ENCODE results near the gene SF3B2. TPM values are rescaled to one million over a fixed set of nuclear protein-coding genes. Genes with fewer than 3 reads are reported as not detected.

SF3B2 gene
- total RNA-seq, 1 experiment from 2014 or later: 300 TPM

DNA sequence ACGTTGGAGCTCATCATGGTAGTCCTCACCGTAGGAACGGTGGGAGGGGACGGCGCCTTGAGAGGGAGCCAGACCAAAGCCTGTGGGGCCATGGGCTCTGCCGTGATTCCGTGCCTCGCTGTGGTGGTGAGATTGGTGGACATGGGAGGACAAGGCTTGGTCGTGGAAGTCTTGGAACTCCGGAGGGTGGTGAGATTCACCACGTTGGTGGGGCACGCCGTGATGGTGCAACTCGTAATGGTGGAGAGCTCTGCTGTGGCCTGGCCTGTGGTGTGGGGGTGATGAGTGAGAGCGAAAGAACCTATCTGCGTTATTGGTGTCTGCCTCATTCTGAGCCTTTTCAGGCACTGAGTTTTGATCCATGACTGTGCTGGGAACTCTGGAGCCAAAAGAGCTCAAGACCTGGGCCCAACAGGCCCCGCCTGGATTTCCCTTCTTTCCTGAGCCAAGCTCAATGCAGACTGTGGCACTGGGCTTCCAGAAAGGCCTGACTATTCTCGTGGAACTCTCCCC is 26.1 kb upstream of the SF3B2 start, which contains the start of gene CATSPER1:
TSS of gene CATSPER1 (minus strand) at position 463 of the 513 bp plus-strand sequence. CDS start at position 363, 100 bp downstream.
- no peak within 1 kb of the TSS for H3K4me2 ChIP-seq (ENCODE audit: low read length)
- no peaks in the 10 kb centered on the region for H3K9me2 ChIP-seq (ENCODE audit: insufficient read depth)
- H3K36me3 ChIP-seq (ENCODE audit: control insufficient read depth in 1 of 2, insufficient read depth in 2 of 2, low read length in 2 of 2): no peaks in the 10 kb centered on the region
- ChIA-PET POLR2A (no interaction called here), RAD21 (ENCODE audit: low non-redundant PET in 1 of 2, low total read pairs in 2 of 2, uncharacterized antibody in 2 of 2, unreplicated experiment in 2 of 2) (no interaction called here), CTCF (interaction anchor here (1.4 kb wide), 1 partner anchor 19 kb away, joined by 6 read pairs; no protein-coding TSS in a partner anchor)
- H2AFZ ChIP-seq (ENCODE audit: low read depth, low read length, poor library complexity, severe bottlenecking): no peak within 1 kb of the TSS
- no peaks in the 10 kb centered on the region for H3K9me3 ChIP-seq (ENCODE audit: control insufficient read depth in 1 of 2, insufficient read depth in 1 of 2, low read depth in 1 of 2, low read length in 2 of 2)
- BruUV-seq (replicated peaks): no TSS peak
- H3K4me1 ChIP-seq (ENCODE audit: control insufficient read depth in 1 of 2, insufficient read depth in 2 of 2, low read length in 2 of 2): peaks cover 11 to 19% of the 10 kb centered on the region in 2 experiments
- intact Hi-C loops (cut with micrococcal nuclease): no loop called here
- ATAC-seq (no peak), DNase-seq (ENCODE audit: low read depth, low spot score) (no peak)
- H3K9ac ChIP-seq (ENCODE audit: low read length): no peak within 1 kb of the TSS
- H4K20me1 ChIP-seq (ENCODE audit: insufficient read depth): no peaks in the 10 kb centered on the region
- H3K27ac ChIP-seq (ENCODE audit: low read depth, low read length): no peak within 1 kb of the TSS
- H3K79me2 ChIP-seq (ENCODE audit: insufficient read depth, low read length): no peaks in the 10 kb centered on the region
- H3K27me3 ChIP-seq (ENCODE audit: insufficient read depth, low read length): no peaks in the 10 kb centered on the region
- H3K4me3 ChIP-seq (replicated peaks in 1 of 2; ENCODE audit: low read depth in 1 of 2, low read length in 2 of 2): no peak within 1 kb of the TSS
- TF ChIP-seq TCF7L2 (IDR thresholded peaks at IDR 0.05; ENCODE audit: borderline replicate concordance, extremely low read depth, insufficient read depth, insufficient read length): no peak
- TF ChIP-seq POLR2A (IDR thresholded peaks at IDR 0.05; ENCODE audit: borderline replicate concordance, extremely low read depth, insufficient read depth, insufficient read length): no peak
- no peak for TF ChIP-seq SP1 (IDR thresholded peaks at IDR 0.05; ENCODE audit: low read depth)
- no peak for TF ChIP-seq POLR2AphosphoS5 (IDR thresholded peaks at IDR 0.05; ENCODE audit: low read depth, low read length)

GRCh38 chr11:66032957-66033735 is 19.0 kb upstream of the SF3B2 start:
- Histone ChIP-seq H3K9ac (ENCODE audit: low read length) (no peak overlapping the region), H2AFZ (ENCODE audit: low read depth, low read length, poor library complexity, severe bottlenecking) (no peak overlapping the region), H3K36me3 (ENCODE audit: control insufficient read depth in 1 of 2, insufficient read depth in 2 of 2, low read length in 2 of 2) (no peaks in the 10 kb centered on the region), H3K79me2 (ENCODE audit: insufficient read depth, low read length) (no peaks in the 10 kb centered on the region), H3K4me3 (replicated peaks in 1 of 2; ENCODE audit: low read depth in 1 of 2, low read length in 2 of 2) (no peak overlapping the region), H3K27ac (ENCODE audit: low read depth, low read length) (no peak overlapping the region), H3K4me2 (ENCODE audit: low read length) (no peak overlapping the region), H4K20me1 (ENCODE audit: insufficient read depth) (no peaks in the 10 kb centered on the region), H3K4me1 (ENCODE audit: control insufficient read depth in 1 of 2, insufficient read depth in 2 of 2, low read length in 2 of 2) (peaks cover 0 to 5% of the 10 kb centered on the region in 2 experiments; a peak in 2 of 4 replicates), H3K27me3 (ENCODE audit: insufficient read depth, low read length) (no peaks in the 10 kb centered on the region), H3K9me2 (ENCODE audit: insufficient read depth) (no peaks in the 10 kb centered on the region), H3K9me3 (ENCODE audit: control insufficient read depth in 1 of 2, insufficient read depth in 1 of 2, low read depth in 1 of 2, low read length in 2 of 2) (no peaks in the 10 kb centered on the region)
- ChIA-PET RAD21 (ENCODE audit: low non-redundant PET in 1 of 2, low total read pairs in 2 of 2, uncharacterized antibody in 2 of 2, unreplicated experiment in 2 of 2) (no interaction called here), POLR2A (no interaction called here), CTCF (no interaction called here)
- BruUV-seq (replicated peaks): no TSS peak
- no peak for DNase-seq (ENCODE audit: low read depth, low spot score)
- ATAC-seq: no peak
- intact Hi-C loops (cut with micrococcal nuclease): no loop called here
- no peak for TF ChIP-seq EZH2 (IDR thresholded peaks at IDR 0.05)
- no peak for TF ChIP-seq EZH2phosphoT487 (IDR thresholded peaks at IDR 0.05; ENCODE audit: borderline replicate concordance)
- TF ChIP-seq, protein P1, sequence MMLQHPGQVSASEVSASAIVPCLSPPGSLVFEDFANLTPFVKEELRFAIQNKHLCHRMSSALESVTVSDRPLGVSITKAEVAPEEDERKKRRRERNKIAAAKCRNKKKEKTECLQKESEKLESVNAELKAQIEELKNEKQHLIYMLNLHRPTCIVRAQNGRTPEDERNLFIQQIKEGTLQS (IDR thresholded peaks at IDR 0.05): no peak
- no peak for TF ChIP-seq FOSL1 (IDR thresholded peaks at IDR 0.05; ENCODE audit: low read depth)
- no peak for TF ChIP-seq ZFX (IDR thresholded peaks at IDR 0.05)
- TF ChIP-seq ELF1 (IDR thresholded peaks at IDR 0.05; ENCODE audit: borderline replicate concordance, low read depth): no peak
- TF ChIP-seq JUND (IDR thresholded peaks at IDR 0.05): no peak
- no peak for TF ChIP-seq POLR2AphosphoS5 (IDR thresholded peaks at IDR 0.05; ENCODE audit: low read depth, low read length)
